Breast epithelium (tissue), 4 donors: ENCODE measurements around the gene NUBP1. TPM values are rescaled to one million over a fixed set of nuclear protein-coding genes. Genes with fewer than 3 reads are reported as not detected.
"Not testable (repeated sequence)": the region's sequence is repeated elsewhere in the genome, so short reads cannot be mapped to it uniquely, and the experiment has no call there.

Experiments
- DNase-seq, 2 donors: peaks; one replicate each; pipeline ENCODE4 v3.0.0-alpha.2; 2019; ENCODE audit warnings: low spot score in 2 of 2
- H3K27ac ChIP-seq, 2 donors: fragments of 200-600 bp; sonication (generic) in 1 of 2; one replicate each; pipeline ENCODE4 v1.5.1; 2016 to 2019; ENCODE audit warnings: mild to moderate bottlenecking in 1 of 2
- H3K27me3 ChIP-seq, 2 donors: fragments of 200-600 bp; sonication (generic) in 1 of 2; one replicate each; pipeline versions ENCODE4 v1.5.1 to v1.6.0; 2017 to 2019; ENCODE audit warnings: control low read depth in 1 of 2, mild to moderate bottlenecking in 1 of 2
- H3K36me3 ChIP-seq: fragments of 200-600 bp; one replicate; pipeline ENCODE4 v1.5.1; 2019
- H3K4me1 ChIP-seq, 2 donors: fragments of 200-600 bp; sonication (generic); one replicate each; pipeline ENCODE4 v1.5.1; 2016 to 2019; ENCODE audit warnings: control low read depth in 1 of 2
- H3K4me3 ChIP-seq, 3 donors: fragments of 200-600 bp; sonication (generic); 1 replicate in 2 of 3; 2 replicates in 1 of 3; pipeline ENCODE4 v1.5.1; 2016 to 2019; ENCODE audit warnings: mild to moderate bottlenecking in 3 of 3, moderate library complexity in 2 of 3
- H3K9me3 ChIP-seq, 2 donors: fragments of 200-600 bp; sonication (generic) in 1 of 2; one replicate each; pipeline ENCODE4 v1.5.1; 2016 to 2019; ENCODE audit warnings: control low read depth in 1 of 2
- CTCF ChIP-seq, 3 donors: fragments of 450-650 bp; IDR thresholded peaks; one replicate each; pipeline ENCODE4 v1.5.1; 2016 to 2017; ENCODE audit warnings: antibody characterized with exemption in 3 of 3, mild to moderate bottlenecking in 3 of 3, moderate library complexity in 3 of 3
- POLR2A ChIP-seq: fragments of 450-650 bp; IDR thresholded peaks from one replicate; pipeline ENCODE4 v1.6.1; 2016; ENCODE audit warnings: antibody characterized with exemption, mild to moderate bottlenecking, moderate library complexity
- POLR2AphosphoS5 ChIP-seq, 3 donors: sonication (generic); formaldehyde crosslinking; IDR thresholded peaks; one replicate each; pipeline ENCODE4 v1.6.1; 2017; ENCODE audit warnings: antibody characterized with exemption in 3 of 3
- intact Hi-C: fragments of 100-400 bp; cut with DNase I; formaldehyde crosslinking; loops from one replicate; pipeline ENCODE4 v1.15.1; 2023; ENCODE audit warnings: low total_unique reads
- total RNA-seq, 3 donors: library from RNA; depleted of rRNA; stranded (reverse); fragments of >200 nt; gene quantifications; one replicate each; pipeline ENCODE4 v1.1.0, GENCODE V29; 2016

Gene NUBP1
- total RNA-seq, 3 donors from 2014 or later = 19.7 to 32.1 (median 28.8) TPM

- no peak for DNase-seq
- no peaks in the 10 kb centered on the region for H3K4me1 ChIP-seq
These were observed 39.0 kb downstream of the NUBP1 start for GRCh38 chr16:10782628-10783027.

GRCh38 chr16:10787304-10787703 is 43.7 kb downstream of the NUBP1 start:
- no peak for DNase-seq
- no peaks in the 10 kb centered on the region for H3K27me3 ChIP-seq
- H3K36me3 ChIP-seq = no peaks in the 10 kb centered on the region

More at GRCh38 chr16:10782628-10783027, 39.0 kb downstream of the NUBP1 start:
- no peaks in the 10 kb centered on the region for H3K36me3 ChIP-seq
- H3K27ac ChIP-seq = no peak overlapping the region
- intact Hi-C loops = no loop called here
- TF ChIP-seq POLR2AphosphoS5 (IDR thresholded peaks at IDR 0.05) = no peak
- TF ChIP-seq CTCF (IDR thresholded peaks at IDR 0.05) = no peak
- no peak for TF ChIP-seq POLR2A
- no peak overlapping the region for H3K4me3 ChIP-seq
- no peaks in the 10 kb centered on the region for H3K9me3 ChIP-seq
- no peaks in the 10 kb centered on the region for H3K27me3 ChIP-seq

GRCh38 chr16:10788630-10789029 is 45.0 kb downstream of the NUBP1 start:
- H3K9me3 ChIP-seq, H3K4me1 ChIP-seq, H3K27me3 ChIP-seq, H3K36me3 ChIP-seq, DNase-seq, H3K4me3 ChIP-seq, H3K27ac ChIP-seq: not testable (repeated sequence)
- intact Hi-C loops = loop anchor here (2.0 kb wide), 1 partner anchor 88 kb away; the partner anchor contains the start of gene CIITA

More at GRCh38 chr16:10787304-10787703, 43.7 kb downstream of the NUBP1 start:
- intact Hi-C loops = no loop called here
- H3K4me1 ChIP-seq = no peaks in the 10 kb centered on the region
- H3K9me3 ChIP-seq = no peaks in the 10 kb centered on the region
- H3K4me3 ChIP-seq = no peak overlapping the region
- TF ChIP-seq POLR2A = no peak
- TF ChIP-seq CTCF (IDR thresholded peaks at IDR 0.05) = no peak
- no peak overlapping the region for H3K27ac ChIP-seq

- intact Hi-C loops = no loop called here
- Histone ChIP-seq H3K4me1 (no peaks in the 10 kb centered on the region), H3K9me3 (no peaks in the 10 kb centered on the region), H3K27ac (no peak overlapping the region), H3K27me3 (no peaks in the 10 kb centered on the region), H3K4me3 (no peak overlapping the region), H3K36me3 (no peaks in the 10 kb centered on the region)
- TF ChIP-seq POLR2A (no peak), POLR2AphosphoS5 (IDR thresholded peaks at IDR 0.05) (no peak), CTCF (IDR thresholded peaks at IDR 0.05) (no peak)
- DNase-seq = no peak
These were observed 47.4 kb downstream of the NUBP1 start for GRCh38 chr16:10791048-10791447.

GRCh38 chr16:10799736-10800135 is 56.1 kb downstream of the NUBP1 start:
- TF ChIP-seq POLR2A (no peak), CTCF (IDR thresholded peaks at IDR 0.05) (no peak), POLR2AphosphoS5 (IDR thresholded peaks at IDR 0.05) (no peak)
- no peak overlapping the region for H3K4me3 ChIP-seq
- intact Hi-C loops = no loop called here

GRCh38 chr16:10805334-10805733 is 61.7 kb downstream of the NUBP1 start:
- intact Hi-C loops = no loop called here
- Histone ChIP-seq H3K4me3 (no peak overlapping the region), H3K4me1 (no peaks in the 10 kb centered on the region), H3K36me3 (no peaks in the 10 kb centered on the region), H3K27ac (no peak overlapping the region), H3K27me3 (no peaks in the 10 kb centered on the region), H3K9me3 (no peaks in the 10 kb centered on the region)
- TF ChIP-seq POLR2A (no peak), POLR2AphosphoS5 (IDR thresholded peaks at IDR 0.05) (no peak), CTCF (IDR thresholded peaks at IDR 0.05) (no peak)
- DNase-seq = no peak

More at GRCh38 chr16:10799736-10800135, 56.1 kb downstream of the NUBP1 start:
- no peak overlapping the region for H3K27ac ChIP-seq
- no peak for DNase-seq
- H3K36me3 ChIP-seq = no peaks in the 10 kb centered on the region
- H3K4me1 ChIP-seq = no peaks in the 10 kb centered on the region
- no peaks in the 10 kb centered on the region for H3K27me3 ChIP-seq
- H3K9me3 ChIP-seq = no peaks in the 10 kb centered on the region
